Measurements from ENCODE around the gene CUL2. TPM values are rescaled to one million over a fixed set of nuclear protein-coding genes. Genes with fewer than 3 reads are reported as not detected.

The CUL2 gene
- total and polyA plus RNA-seq, 10 of the 15 experiments (the other 5 are each of a cell fraction or from before 2014, with no cell fraction given), result 11.9 to 56.5 (median 33.2) TPM

- ATAC-seq (no peak), DNase-seq (ENCODE audit: low read depth, low spot score) (no peak), FAIRE-seq (no peak)
- ChIA-PET SMC1A (ENCODE audit: uncharacterized antibody, unreplicated experiment) (interaction anchor here (1.5 kb wide), 1 partner anchor 25 kb away, joined by 5 read pairs; no protein-coding TSS in a partner anchor), POLR2A (no interaction called here), CTCF (interaction anchor here (1.3 kb wide), 1 partner anchor 26 kb away, joined by 4 read pairs; no protein-coding TSS in a partner anchor), RAD21 (ENCODE audit: unreplicated experiment) (no interaction called here)
- H3K27ac ChIP-seq (ENCODE audit: control insufficient read depth, insufficient read depth), result no peak overlapping the region
- no TSS peak for BruUV-seq (replicated peaks)
- intact Hi-C loops (cut with micrococcal nuclease; ENCODE audit: unreplicated experiment) (no loop called here), in situ Hi-C loops (cut with MboI) (no loop called here)
- no peaks in the 10 kb centered on the region for H3K79me2 ChIP-seq (ENCODE audit: control insufficient read depth, insufficient read depth, low read length)
- no peak overlapping the region for H3K9ac ChIP-seq (ENCODE audit: control insufficient read depth, insufficient read depth, low read length)
- no peaks in the 10 kb centered on the region for H3K9me3 ChIP-seq (replicated peaks; ENCODE audit: control insufficient read depth, insufficient read depth, low read length)
- no peaks in the 10 kb centered on the region for H3K4me1 ChIP-seq (ENCODE audit: control insufficient read depth, insufficient read depth, low read length)
- no peaks in the 10 kb centered on the region; a peak in 1 of 4 replicates for H3K27me3 ChIP-seq (replicated peaks in 1 of 2; ENCODE audit: control insufficient read depth in 2 of 2, insufficient read depth in 2 of 2, low read length in 1 of 2)
- no peak overlapping the region for H2AFZ ChIP-seq (ENCODE audit: control insufficient read depth, low read depth, low read length)
- WGBS (ENCODE audit: insufficient coverage, insufficient replicate concordance, low lambda C conversion rate, missing lambda C conversion rate), result 57% methylated on average over 17 of the region's 17 CpGs
- H4K20me1 ChIP-seq (ENCODE audit: control insufficient read depth, insufficient read depth), result no peaks in the 10 kb centered on the region
- H3K36me3 ChIP-seq (ENCODE audit: control insufficient read depth in 2 of 2, insufficient read depth in 2 of 2, low read length in 1 of 2), result no peaks in the 10 kb centered on the region
- H3K4me2 ChIP-seq (ENCODE audit: control insufficient read depth, insufficient read depth), result no peak overlapping the region
- no peak for TF ChIP-seq ZNF24 (IDR thresholded peaks at IDR 0.05)
- TF ChIP-seq, protein P1, sequence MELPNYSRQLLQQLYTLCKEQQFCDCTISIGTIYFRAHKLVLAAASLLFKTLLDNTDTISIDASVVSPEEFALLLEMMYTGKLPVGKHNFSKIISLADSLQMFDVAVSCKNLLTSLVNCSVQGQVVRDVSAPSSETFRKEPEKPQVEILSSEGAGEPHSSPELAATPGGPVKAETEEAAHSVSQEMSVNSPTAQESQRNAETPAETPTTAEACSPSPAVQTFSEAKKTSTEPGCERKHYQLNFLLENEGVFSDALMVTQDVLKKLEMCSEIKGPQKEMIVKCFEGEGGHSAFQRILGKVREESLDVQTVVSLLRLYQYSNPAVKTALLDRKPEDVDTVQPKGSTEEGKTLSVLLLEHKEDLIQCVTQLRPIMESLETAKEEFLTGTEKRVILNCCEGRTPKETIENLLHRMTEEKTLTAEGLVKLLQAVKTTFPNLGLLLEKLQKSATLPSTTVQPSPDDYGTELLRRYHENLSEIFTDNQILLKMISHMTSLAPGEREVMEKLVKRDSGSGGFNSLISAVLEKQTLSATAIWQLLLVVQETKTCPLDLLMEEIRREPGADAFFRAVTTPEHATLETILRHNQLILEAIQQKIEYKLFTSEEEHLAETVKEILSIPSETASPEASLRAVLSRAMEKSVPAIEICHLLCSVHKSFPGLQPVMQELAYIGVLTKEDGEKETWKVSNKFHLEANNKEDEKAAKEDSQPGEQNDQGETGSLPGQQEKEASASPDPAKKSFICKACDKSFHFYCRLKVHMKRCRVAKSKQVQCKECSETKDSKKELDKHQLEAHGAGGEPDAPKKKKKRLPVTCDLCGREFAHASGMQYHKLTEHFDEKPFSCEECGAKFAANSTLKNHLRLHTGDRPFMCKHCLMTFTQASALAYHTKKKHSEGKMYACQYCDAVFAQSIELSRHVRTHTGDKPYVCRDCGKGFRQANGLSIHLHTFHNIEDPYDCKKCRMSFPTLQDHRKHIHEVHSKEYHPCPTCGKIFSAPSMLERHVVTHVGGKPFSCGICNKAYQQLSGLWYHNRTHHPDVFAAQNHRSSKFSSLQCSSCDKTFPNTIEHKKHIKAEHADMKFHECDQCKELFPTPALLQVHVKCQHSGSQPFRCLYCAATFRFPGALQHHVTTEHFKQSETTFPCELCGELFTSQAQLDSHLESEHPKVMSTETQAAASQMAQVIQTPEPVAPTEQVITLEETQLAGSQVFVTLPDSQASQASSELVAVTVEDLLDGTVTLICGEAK (IDR thresholded peaks at IDR 0.05; ENCODE audit: borderline replicate concordance), result no peak
- TF ChIP-seq MEF2B (IDR thresholded peaks at IDR 0.05; ENCODE audit: partially characterized antibody, poor library complexity, severe bottlenecking), result no peak
- TF ChIP-seq, protein P2, sequence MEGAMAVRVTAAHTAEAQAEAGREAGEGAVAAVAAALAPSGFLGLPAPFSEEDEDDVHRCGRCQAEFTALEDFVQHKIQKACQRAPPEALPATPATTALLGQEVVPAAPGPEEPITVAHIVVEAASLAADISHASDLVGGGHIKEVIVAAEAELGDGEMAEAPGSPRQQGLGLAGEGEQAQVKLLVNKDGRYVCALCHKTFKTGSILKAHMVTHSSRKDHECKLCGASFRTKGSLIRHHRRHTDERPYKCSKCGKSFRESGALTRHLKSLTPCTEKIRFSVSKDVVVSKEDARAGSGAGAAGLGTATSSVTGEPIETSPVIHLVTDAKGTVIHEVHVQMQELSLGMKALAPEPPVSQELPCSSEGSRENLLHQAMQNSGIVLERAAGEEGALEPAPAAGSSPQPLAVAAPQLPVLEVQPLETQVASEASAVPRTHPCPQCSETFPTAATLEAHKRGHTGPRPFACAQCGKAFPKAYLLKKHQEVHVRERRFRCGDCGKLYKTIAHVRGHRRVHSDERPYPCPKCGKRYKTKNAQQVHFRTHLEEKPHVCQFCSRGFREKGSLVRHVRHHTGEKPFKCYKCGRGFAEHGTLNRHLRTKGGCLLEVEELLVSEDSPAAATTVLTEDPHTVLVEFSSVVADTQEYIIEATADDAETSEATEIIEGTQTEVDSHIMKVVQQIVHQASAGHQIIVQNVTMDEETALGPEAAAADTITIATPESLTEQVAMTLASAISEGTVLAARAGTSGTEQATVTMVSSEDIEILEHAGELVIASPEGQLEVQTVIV (IDR thresholded peaks at IDR 0.05; ENCODE audit: borderline replicate concordance, partially characterized antibody), result no peak
- no peak for TF ChIP-seq ETV6 (conservative IDR thresholded peaks at IDR 0.05 in 1 of 2, IDR thresholded peaks at IDR 0.05 in 1 of 2; ENCODE audit: borderline replicate concordance in 1 of 2, low read depth in 1 of 2)
- no peak for TF ChIP-seq POLR2AphosphoS2 (IDR thresholded peaks at IDR 0.05; ENCODE audit: low read depth, low read length)
- H3K4me3 ChIP-seq, result no peak overlapping the region
These were observed 121.0 kb downstream of the CUL2 start for GRCh38 chr10:34969171-34969570.

Measured in GM12878 (cell line).